Fibroblast of skin of left biceps (primary cell): ENCODE results near the gene MFF.
"Not testable (repeated sequence)": the region's sequence is repeated elsewhere in the genome, so short reads cannot be mapped to it uniquely, and the experiment has no call there.

Experiments
- DNase-seq, 2 experiments: peaks; one replicate each; pipeline ENCODE4 v3.0.0-alpha.2; 2013; ENCODE audit warnings: low read depth in 2 of 2

Gene MFF

DNA sequence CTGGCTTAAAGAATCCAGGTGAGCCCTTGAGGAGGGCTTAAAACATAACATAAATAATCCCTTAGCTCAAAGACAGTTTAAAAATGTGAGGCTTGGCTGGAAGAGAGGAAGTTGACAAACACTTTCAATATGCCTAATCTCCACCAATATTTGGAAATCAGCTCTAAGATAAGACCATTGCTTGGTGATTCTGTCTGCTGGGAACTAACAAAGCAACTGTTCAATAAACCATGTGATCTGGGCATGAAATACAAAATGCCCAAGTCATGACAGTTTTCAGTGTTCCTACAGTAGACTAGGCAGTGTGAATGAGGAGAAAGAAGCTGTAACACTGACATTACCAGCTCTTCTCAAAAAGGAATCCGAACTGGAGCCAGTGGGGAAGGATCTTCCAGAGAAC lies 10.7 kb downstream of the MFF start:
- no peak for DNase-seq

DNA sequence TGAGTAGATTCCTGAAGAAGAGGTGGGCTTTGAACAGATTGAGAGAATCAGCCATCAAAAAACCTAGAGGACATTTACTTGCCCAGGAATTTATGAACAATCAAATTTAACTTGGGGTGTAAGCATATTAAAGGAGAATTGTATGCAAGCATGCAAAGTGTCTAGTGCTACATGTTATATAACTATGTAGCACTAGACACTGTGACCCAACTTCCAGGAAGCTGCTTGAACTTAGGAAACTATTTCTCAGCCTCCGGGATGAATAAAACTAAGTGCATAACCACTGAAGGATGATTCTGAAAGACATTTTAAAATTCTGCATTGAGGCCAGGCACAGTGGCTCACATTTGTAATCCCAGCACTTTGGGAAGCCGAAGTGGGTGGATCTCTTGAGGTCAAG lies 12.4 kb downstream of the MFF start:
- DNase-seq = no peak

DNA sequence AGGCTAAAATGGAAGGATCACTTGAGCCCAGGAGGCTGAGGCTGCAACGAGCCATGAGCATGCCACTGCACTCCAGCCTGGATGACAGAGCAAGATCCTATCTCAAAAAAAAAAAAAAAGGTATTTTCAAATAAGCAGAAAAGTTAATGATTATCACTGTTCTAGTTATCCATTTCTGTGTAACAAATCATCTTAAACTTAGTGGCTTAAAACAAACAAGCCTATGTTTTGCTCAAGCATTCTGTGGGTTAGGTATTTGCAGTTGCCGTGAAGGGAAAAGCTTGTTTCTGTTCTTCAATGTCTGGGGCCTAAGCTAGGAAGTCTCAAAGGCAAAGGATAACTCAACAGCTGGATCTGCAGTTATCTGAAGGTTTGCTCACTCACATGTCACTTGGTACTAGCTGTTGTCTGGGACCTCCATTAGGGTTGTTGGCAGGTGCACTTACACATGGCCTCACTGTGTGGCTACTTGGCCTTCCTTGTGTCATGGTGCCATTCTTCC lies 14.1 kb downstream of the MFF start:
- no peak for DNase-seq

DNA sequence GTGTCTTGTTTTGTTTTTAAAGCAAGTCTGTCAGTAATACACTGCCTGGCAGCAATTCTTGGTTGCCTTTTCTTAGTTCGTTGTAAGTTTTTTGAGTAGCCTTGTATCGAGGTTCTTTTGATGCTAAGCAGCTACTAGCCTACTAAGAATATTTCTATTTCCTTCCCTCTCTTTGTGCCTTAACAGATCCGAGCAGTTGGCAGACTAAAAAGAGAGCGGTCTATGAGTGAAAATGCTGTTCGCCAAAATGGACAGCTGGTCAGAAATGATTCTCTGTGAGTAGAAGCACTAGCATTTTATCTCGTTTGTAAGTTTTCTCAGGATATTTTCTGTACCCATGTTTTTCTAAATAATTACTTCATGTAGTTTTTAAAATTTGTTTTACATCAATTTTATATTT lies 15.1 kb downstream of the MFF start:
- DNase-seq = no peak

DNA sequence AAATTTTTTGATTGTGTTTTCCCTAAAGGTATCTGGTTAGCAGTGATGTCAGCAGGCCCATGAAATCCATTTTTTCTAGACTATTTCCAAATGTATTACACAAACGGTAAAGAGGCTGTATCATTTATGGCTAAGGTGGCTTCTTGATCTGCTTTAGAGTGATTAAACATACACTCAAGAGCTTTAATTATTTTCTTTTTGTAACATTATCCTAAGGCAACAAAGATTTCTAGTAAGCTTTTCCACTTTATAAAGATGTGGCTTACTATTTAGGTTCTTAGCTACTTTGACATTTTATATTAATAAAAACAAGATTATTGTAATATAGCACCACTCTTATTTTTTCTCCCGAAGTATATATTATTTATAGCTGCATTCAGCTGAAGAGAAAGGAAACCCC lies 16.5 kb downstream of the MFF start:
- no peak for DNase-seq

DNA sequence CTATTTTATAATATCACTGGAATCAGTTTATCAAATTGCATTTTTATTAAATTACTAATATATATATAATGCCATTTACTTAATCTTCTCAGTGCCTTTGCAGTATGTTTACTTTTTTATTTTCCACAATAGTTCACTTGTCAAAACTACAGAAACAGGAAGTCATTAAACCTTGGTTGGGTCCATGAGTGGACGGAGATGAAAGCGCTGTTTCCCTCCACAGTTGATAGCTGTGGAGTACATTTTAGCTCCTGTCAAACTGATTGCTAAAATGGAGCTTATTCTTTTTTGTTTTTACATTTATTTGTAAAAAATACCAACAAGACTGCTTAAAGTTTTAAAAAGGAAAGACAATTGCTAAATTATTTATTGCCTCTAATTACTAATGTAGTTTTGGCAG lies 19.2 kb downstream of the MFF start:
- no peak for DNase-seq

DNA sequence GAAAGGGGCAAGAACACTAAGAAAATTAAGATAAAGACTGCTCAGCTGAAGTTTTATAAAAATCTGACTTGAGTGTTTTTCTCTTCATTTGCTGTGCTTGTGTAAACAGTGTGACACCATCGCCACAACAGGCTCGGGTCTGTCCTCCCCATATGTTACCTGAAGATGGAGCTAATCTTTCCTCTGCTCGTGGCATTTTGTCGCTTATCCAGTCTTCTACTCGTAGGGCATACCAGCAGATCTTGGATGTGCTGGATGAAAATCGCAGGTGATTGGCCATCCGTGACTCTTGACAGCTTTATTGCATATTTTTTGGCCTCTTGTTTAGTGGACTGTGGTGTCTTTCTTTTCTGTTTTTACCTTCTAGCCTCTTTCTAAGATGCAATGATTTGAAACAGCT lies 22.1 kb downstream of the MFF start:
- no peak for DNase-seq

DNA sequence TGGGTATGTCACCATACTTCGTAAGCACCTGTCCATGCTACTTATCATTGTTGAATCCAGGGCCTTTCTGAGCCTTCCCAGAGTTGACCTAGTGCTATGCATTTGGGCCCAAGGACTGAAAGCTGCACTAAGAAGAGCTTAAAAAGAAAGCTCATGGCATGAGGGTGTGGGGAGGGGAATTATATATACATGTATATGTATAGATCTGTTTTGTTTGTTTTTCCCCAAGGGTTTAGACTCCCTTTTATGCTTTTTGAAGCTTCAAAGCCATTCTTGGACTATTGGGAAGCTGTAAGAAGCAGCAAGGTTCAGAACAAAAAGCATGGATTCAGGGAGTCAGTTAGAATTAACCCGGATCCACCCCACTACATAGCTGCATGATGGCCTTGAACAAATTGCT lies 23.3 kb downstream of the MFF start:
- DNase-seq = no peak

DNA sequence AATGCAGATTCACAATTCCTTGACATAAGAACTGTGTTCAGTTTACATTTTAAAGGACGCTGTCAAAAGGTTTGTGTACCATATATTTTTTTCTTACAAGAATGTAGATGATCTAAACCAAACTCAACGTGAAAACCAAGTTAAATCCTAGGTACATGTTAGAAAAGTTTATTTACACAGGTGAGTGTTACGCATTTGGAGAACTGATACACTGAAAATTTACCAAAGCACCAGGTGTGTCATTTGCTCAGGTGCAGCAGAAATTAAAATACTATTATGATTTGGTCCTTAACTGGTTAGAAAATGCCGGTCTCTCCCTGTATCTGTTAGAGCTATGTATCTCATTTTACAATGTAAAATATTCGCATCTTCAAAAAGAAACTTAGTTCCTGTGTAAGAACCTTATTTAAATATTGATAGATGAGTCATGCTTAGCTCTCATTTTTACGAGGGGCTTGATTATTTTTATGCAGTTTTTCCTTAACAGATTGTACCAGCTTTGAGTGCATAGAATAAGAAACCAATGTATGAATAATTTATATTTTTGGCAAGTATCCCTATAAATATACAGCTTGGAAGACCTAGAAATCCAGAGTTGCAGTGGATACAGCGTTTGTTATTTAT lies 25.1 kb downstream of the MFF start:
- no peak for DNase-seq

DNA sequence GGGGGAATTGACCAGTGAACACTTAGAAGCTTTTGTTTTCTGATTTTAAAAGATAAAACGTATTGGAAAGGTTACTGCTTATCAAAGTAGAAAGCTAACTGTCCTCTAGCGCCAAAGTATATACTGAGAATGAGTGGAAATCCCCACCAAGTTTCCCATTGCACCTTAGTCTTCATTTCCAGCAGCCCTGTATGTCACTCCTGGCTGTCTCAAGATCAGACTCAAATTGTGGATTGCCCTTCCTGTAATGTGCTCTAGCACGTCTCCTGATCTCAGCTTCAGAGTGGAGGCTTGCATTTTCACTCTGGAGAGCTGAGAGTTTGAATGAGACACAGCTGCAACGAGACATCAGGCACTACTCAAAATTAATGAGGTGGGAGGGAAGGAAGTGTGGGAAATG lies 26.6 kb downstream of the MFF start:
- DNase-seq = no peak

DNA sequence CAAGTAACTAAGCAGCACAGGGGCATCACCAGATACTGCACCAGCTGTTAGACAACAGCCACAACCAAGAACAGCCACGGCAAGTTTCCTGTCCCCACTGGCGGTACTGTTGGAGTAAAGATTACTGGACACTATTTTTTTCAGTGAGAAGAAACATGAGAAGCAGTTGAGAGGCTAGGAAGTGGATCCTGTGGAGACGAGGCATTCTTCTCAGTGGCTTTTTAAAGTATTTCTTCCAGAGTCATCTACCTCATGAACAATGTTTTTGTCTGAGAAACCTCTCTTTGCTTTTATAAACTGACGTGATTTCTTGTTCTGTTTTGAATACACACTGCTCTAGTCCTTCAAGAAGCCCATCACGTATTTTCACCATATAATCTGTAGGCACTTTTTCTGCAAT lies 35.3 kb downstream of the MFF start:
- DNase-seq = no peak

DNA sequence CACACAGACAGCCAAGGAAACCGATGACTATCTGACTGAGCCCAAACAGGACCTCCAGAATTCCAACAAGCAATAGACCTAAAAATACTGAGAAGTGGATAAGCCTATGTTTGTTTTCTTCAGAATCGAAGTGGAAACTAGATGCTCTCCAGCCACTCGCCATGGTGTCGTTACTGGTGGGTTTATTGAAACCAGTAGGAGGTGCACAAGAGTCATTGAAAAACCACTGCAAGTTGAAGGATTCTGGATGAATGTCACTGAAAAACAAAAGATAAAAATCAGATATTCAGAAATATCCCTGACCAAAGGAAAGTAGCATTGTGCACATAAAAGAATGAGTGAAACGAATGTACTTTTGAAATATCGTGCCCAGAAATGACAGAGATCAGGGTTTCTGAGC lies 38.7 kb downstream of the MFF start:
- no peak for DNase-seq

DNA sequence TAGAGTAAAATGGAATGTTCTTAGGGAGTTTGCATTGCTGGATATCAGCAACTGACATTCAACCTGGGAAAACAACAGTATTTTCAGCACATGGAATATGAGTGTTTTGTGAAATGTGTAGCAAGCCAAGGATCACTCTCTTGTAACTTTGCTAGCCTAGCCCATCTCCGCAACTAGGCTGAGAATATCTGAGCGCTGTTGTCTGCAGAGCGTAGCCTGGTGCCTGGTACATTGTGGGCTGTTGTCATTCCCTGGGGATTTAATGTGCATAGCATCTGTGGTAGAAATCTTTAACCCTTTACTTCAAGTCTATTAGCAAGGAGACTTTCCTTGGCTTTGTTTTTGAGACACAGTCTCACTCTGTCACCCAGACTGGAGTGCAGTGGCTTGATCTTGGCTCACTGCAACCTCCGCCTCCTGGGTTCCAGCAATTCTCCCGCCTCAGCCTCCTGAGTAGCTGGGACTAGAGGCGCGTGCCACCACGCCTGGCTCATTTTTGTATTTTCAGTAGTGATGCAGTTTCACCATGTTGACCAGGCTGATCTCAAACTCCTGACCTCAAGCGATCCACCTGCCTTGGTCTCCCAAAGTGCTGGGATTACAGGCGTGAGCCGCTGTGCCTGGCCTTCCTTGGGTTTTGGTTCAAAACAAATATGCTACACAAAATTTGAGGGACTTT lies 39.7 kb downstream of the MFF start:
- DNase-seq = not testable (repeated sequence)

DNA sequence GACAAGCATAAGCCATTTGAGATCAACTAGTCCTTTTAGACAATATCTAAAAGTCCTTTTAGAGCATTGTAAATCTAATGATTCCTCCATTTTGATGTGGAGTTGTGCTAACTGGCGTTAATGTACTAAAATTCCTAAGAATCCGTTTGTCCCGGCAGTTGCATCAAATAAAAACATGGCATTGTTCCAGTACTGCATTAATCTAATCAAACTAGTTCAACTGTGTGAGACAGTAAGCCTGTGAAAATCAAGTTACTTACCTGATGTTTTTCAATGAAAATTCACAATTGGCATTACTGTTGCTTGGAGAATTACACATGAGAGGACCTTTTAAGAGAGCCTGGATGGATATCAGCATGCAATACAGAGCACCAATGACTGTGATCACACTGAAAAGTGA lies 40.8 kb downstream of the MFF start:
- no peak for DNase-seq

DNA sequence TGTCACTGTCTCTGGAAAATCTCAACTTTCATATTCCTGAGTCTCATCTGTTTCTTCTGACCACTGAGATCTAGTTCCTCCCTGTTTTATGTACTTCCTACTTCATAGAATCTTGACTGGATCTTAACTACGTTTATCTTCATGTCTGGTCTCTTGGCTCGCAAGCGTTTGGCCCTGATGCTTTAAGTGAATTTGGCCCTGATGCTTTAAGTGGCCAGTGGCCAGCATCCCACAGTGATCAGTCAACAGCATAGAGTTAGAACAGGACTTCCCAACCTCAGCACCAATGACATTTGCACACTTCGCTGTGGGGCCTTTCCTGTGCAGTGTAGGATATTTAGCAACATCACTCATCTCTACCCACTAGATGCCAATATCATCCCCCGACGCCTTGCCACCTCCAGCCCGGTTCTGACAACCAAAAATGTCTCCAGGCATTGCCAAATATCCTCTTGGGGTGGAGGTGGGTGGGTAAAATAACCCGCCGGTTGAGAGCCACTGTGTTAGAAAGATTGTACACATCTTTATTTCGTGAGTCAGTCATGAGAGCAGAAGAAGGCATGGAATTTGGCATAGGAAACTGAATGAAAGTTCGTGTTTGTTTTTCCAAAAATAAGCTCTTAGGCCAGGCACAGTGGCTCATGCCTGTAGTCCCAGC lies 41.8 kb downstream of the MFF start:
- no peak for DNase-seq

DNA sequence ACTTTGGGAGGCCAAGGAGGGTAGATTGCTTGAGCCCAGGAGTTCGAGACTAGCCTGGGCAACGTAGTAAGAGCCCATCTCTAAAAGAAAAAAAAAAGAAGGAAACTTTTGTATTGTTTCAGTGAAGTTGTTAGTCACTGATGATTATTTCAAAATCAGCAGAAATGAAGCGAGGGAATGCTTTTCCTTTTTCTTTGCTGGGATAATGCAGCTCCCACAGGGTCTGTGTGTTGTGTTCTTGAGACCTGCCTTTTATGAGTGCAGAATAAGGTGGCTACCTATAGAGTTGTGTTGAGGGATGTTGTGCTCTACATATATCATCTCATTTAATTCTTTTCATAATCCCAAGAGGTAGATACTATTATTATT lies 42.4 kb downstream of the MFF start:
- DNase-seq = no peak

DNA sequence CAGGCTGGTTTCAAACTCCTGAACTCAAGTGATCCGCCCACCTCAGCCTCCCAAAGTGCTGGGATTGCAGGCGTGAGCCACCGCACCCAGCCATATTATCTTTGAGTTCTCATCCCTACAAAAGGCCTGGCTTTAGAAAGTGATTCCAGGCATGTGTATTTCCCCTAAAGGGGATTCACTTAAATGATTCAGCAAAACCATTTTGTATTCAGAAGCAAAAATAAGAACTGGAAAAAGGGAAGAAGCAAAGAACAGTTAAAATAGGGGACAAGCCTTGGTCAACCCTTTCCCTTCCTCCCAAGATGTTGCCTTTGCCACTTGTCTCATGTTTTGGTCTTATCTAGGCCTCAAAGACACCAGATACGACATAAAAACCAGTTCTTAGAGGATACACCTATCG lies 43.5 kb downstream of the MFF start:
- no peak for DNase-seq

DNA sequence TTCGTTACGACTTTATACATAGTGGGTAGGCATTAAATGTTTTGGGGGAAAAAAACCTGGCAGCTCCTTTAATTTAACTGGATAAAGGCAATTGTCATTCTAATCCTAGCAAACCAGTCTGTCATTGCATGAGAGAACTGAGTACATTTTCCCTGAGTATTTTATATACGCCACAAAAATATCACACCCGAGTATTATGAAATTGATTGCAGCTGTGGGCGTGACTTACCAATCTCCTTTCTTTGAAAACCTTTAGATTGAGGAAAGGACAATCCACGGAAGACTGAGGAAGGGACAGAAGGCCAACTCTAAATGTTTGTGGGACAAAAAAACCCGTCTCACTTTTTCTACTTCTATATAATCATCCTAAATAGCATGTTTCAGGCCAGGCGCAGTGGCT lies 45.0 kb downstream of the MFF start:
- no peak for DNase-seq

DNA sequence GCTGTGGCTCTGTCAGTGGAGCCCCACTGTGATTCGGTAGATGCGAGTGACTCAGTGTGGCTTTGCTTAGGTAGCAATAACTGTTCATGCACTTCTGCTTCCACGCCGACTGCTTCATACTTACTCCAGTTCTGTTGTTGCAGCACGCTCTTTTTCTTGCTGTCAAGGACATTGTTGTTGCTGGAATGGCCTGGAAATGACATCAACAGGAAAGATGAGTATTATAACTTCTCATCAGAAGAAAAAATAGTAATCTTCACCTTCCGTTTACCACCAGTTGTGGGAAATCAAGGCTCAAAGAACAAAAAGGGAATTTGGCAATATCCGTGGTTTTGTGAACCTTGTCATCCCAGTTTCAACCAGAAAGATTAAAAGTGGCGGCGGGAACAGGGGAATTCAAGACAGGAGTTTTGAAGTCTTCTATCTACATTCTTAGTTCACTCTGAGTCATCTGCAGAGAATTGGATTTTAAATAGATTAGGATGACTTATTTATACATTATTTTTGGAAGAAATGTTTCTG lies 45.8 kb downstream of the MFF start:
- DNase-seq = peak; percentile 48 to 51

DNA sequence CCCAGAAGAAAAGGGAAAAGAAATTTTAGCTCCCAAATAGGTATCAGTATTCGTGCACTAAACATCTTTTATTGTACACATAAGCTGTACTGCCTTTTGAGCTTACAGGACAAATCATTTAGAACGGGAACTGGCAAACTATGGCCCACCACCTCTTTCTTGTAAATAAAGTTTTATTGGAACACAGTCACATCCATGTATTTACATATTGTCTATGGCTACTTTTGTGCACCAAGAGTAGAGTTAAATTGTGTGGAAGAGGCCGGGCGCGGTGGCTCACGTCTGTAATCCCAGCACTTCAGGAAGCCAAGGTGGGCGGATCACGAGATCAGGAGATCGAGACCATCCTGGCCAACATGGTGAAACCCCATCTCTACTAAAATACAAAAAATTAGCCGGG lies 48.3 kb downstream of the MFF start:
- no peak for DNase-seq

DNA sequence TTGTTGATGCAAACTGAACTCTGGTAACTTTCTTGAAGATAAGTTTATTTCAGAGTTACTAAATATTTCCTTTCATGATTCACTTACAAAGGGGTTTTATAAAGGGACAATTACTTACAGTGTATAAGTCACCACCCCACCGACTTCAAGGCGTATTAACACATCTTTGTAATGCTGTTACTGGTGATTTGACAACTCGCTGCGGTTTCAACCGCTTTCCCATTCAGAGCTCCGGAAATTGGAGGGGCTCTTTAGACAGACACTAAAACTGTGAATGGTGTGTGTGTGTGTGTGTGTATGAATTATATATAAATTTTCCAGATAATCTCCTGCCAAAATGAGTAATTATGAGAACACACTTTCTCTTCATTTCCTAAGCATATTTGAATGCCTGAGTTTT lies 49.1 kb downstream of the MFF start:
- DNase-seq = no peak

DNA sequence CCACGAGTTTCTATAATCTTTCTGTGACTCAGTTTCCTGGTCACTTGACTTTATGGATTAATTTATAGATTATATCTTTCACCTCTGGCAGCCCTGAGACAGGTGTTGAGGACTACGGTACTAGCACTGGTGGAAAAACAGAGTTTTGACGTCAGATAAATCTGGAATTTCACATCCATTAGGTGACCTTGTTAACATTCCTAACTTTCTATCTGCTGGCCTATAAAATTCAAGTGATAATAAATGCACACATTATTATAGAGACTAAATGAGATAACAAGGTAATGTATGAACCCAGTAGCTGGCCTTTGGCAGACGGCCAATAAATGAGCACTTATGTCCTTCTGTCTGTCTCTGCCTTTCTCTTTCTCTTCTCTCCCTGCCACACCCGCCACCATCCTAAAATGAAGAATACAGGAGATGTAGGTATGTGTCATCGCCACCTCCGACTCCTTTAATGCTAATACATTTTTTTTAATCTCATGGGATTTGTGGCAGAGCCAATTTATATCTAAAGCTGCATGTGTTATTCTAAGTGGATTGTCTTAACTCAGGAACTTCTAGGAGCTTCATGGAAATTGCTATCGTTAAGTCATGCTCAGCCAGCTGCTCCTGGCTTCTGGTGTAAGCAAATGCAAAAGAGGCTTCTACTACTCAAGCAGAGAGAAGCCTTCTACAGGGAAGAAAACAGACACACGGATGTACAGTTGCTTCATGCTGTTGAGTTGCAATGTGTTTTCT lies 51.8 kb downstream of the MFF start:
- DNase-seq = no peak
